HEK293 (cell line): ENCODE results near the gene MED25.

Experiments used
- CTCF ChIA-PET: fragments of 350-600 bp; formaldehyde crosslinking; extraction: SDS; loops from one replicate; lab custom pipeline; 2021; ENCODE audit warnings: antibody characterized with exemption; lab: Yijun Ruan, JAX
- POLR2A ChIA-PET: fragments of 300-600 bp; formaldehyde crosslinking; extraction: SDS; loops from one replicate; lab custom pipeline; 2020; ENCODE audit warnings: antibody characterized with exemption, inconsistent platforms; lab: Yijun Ruan, JAX
- H3K27ac ChIP-seq: fragments of 200-500 bp; sonication (Bioruptor generic); 2 replicates; pipeline ENCODE4 v1.5.1; 2014; ENCODE audit warnings: low read depth, low read length, control low read depth, inconsistent platforms; ENCODE audit errors: extremely low read depth
- H3K36me3 ChIP-seq, 2 experiments: fragments of 200-500 bp in 1 of 2; sonication (Bioruptor generic) in 1 of 2; 1 replicate in 1 of 2; 2 replicates in 1 of 2; pipeline ENCODE4 v1.5.1; 2014 to 2017; ENCODE audit warnings: inconsistent platforms in 2 of 2, low read length in 2 of 2; ENCODE audit not compliant: control insufficient read depth in 2 of 2, insufficient read depth in 1 of 2
- H3K4me1 ChIP-seq: fragments of 200-500 bp; sonication (Bioruptor generic); 2 replicates; pipeline ENCODE4 v1.5.1; 2014; ENCODE audit warnings: mild to moderate bottlenecking, low read length, inconsistent platforms; ENCODE audit not compliant: control insufficient read depth, insufficient read depth
- H3K4me3 ChIP-seq: 2 replicates; pipeline ENCODE4 v1.5.1; 2011; ENCODE audit warnings: low read depth, mild to moderate bottlenecking, control low read depth, low read length, moderate library complexity
- H3K9me3 ChIP-seq: fragments of 200-500 bp; sonication (Bioruptor generic); 2 replicates; pipeline ENCODE4 v1.5.1; 2014; ENCODE audit warnings: low read depth, low read length, inconsistent platforms; ENCODE audit not compliant: control insufficient read depth, insufficient read depth
- REPIN1 ChIP-seq: fragments of 450-650 bp; formaldehyde crosslinking; IDR thresholded peaks from 2 replicates; pipeline ENCODE4 v1.5.1; 2017; ENCODE audit warnings: missing biosample characterization, missing genetic modification characterization, low read depth
- ZNF138 ChIP-seq: fragments of 450-650 bp; formaldehyde crosslinking; IDR thresholded peaks from 2 replicates; pipeline ENCODE4 v1.5.1; 2016; ENCODE audit warnings: missing biosample characterization, missing genetic modification characterization, borderline replicate concordance
- ZNF174 ChIP-seq: fragments of 450-650 bp; formaldehyde crosslinking; IDR thresholded peaks from 2 replicates; pipeline ENCODE4 v1.5.0; 2017; ENCODE audit warnings: missing biosample characterization, mild to moderate bottlenecking, missing genetic modification characterization
- ZNF223 ChIP-seq: fragments of 450-650 bp; formaldehyde crosslinking; IDR thresholded peaks from 2 replicates; pipeline ENCODE4 v1.5.1; 2016; ENCODE audit warnings: missing biosample characterization, missing genetic modification characterization
- ZNF239 ChIP-seq: fragments of 450-650 bp; formaldehyde crosslinking; IDR thresholded peaks from 2 replicates; pipeline ENCODE4 v1.5.1; 2016; ENCODE audit warnings: missing biosample characterization, missing genetic modification characterization
- ZNF292 ChIP-seq: fragments of 450-650 bp; formaldehyde crosslinking; IDR thresholded peaks from 2 replicates; pipeline ENCODE4 v1.5.1; 2016; ENCODE audit warnings: low read depth, missing biosample characterization, missing genetic modification characterization, borderline replicate concordance
- ZNF501 ChIP-seq: fragments of 450-650 bp; formaldehyde crosslinking; IDR thresholded peaks from 2 replicates; pipeline ENCODE4 v1.5.1; 2016; ENCODE audit warnings: missing biosample characterization, missing genetic modification characterization
- ZNF600 ChIP-seq: fragments of 450-650 bp; formaldehyde crosslinking; IDR thresholded peaks from 2 replicates; pipeline ENCODE4 v1.5.1; 2016; ENCODE audit warnings: missing biosample characterization, missing genetic modification characterization
- ZNF621 ChIP-seq: fragments of 450-650 bp; formaldehyde crosslinking; IDR thresholded peaks from 2 replicates; pipeline ENCODE4 v1.5.1; 2017; ENCODE audit warnings: missing biosample characterization, missing genetic modification characterization
- ZNF626 ChIP-seq: fragments of 450-650 bp; sonication (Bioruptor Pico); formaldehyde crosslinking; IDR thresholded peaks from 2 replicates; pipeline ENCODE4 v1.5.1; 2018; ENCODE audit warnings: missing biosample characterization, missing genetic modification characterization, inconsistent platforms
- ZNF677 ChIP-seq: fragments of 450-650 bp; IDR thresholded peaks from 2 replicates; pipeline ENCODE4 v1.5.0; 2018; ENCODE audit warnings: missing biosample characterization, mild to moderate bottlenecking, missing genetic modification characterization, moderate library complexity
- TF ChIP-seq, protein P1 (sequence below): fragments of 450-650 bp; formaldehyde crosslinking; IDR thresholded peaks from 2 replicates; pipeline ENCODE4 v1.5.1; 2016; ENCODE audit warnings: missing biosample characterization, missing genetic modification characterization
- TF ChIP-seq, protein P2 (sequence below): fragments of 450-650 bp; formaldehyde crosslinking; conservative IDR thresholded peaks from 2 replicates; pipeline ENCODE4 v1.5.1; 2016; ENCODE audit warnings: low read depth, missing biosample characterization, missing genetic modification characterization
- TF ChIP-seq, protein P3 (sequence below): fragments of 450-650 bp; formaldehyde crosslinking; IDR thresholded peaks from 2 replicates; pipeline ENCODE4 v1.5.1; 2017; ENCODE audit warnings: missing biosample characterization, missing genetic modification characterization
- TF ChIP-seq, protein P4 (sequence below): fragments of 450-650 bp; formaldehyde crosslinking; IDR thresholded peaks from 2 replicates; pipeline ENCODE4 v1.5.1; 2016; ENCODE audit warnings: missing biosample characterization, missing genetic modification characterization
- TF ChIP-seq, protein P5 (sequence below): fragments of 450-650 bp; formaldehyde crosslinking; optimal IDR thresholded peaks from 2 replicates; pipeline ENCODE3; 2016; ENCODE audit warnings: missing biosample characterization, mild to moderate bottlenecking, missing genetic modification characterization

MED25 gene

DNA sequence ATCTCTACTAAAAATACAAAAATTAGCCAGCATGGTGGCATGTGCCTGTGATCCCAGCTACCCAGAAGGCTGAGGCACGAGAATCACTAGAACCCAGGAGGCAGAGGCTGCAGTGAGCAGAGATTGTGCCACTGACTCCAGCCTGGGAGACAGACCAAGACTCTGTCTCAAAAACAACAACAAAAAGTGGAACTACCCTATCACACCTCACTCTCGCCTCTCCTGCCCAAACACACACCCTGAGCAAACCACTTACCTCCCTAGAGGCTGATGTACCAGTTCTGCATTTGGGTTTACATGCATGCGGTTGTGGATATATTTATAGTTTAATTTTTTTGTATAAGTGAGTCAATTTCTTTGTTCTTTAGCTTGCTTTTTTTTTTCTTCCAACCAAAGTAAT lies 25.2 kb downstream of the MED25 start (continued):
- TF ChIP-seq, protein P1, sequence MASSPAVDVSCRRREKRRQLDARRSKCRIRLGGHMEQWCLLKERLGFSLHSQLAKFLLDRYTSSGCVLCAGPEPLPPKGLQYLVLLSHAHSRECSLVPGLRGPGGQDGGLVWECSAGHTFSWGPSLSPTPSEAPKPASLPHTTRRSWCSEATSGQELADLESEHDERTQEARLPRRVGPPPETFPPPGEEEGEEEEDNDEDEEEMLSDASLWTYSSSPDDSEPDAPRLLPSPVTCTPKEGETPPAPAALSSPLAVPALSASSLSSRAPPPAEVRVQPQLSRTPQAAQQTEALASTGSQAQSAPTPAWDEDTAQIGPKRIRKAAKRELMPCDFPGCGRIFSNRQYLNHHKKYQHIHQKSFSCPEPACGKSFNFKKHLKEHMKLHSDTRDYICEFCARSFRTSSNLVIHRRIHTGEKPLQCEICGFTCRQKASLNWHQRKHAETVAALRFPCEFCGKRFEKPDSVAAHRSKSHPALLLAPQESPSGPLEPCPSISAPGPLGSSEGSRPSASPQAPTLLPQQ (tag by site-specific recombination), result no peak

DNA sequence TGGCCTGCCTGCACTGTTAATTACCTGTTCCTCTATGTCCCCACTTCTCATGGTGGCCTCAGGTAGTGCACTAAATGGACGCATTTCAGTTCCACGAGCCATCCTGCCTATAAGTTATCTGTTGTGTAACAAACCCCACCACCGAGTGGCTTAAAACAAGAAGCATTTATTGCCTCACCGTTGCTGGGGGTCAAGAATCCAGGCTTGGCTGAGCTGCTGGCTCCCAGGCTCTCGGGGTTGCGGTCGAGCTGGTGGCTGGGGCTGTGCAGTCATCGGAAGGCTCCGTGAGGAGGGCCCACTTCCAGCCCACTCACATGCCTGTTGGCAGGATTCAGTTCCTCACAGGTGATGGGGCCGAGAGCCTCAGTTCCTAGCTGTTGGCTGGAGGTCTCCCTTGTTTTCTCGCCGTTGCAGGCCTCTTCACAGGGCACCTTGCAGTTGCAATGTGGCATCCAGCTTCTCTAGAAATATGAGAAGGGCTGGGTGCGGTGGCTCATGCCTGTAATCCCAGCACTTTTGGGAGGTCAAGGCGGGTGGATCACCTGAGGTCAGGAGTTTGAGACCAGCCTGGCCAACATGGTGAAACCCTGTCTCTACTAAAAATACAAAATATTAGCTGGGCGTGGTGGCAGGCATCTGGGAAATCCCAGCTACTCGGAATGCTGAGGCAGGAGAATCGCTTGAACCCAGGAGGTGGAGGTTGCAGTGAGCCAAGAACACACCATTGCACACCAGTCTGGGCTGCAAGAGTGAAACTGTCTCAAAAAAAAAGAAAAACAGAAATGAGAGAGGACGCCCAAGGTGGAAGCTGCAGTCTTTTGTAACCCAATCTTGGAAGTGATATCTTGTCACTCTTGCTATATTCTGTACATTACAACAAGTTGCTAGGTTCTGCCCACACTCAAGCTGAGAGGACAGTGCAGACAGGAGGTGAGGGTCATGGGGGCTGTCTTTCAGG lies 26.3 kb downstream of the MED25 start:
- CTCF ChIA-PET, result interaction anchor here (0.6 to 1.5 kb wide), 3 partner anchors 93 to 168 kb away, joined by 3 to 6 read pairs (median 5); no protein-coding TSS in a partner anchor
- H3K9me3 ChIP-seq, result no peaks in the 10 kb centered on the region
- H3K27ac ChIP-seq, result no peak overlapping the region
- H3K4me3 ChIP-seq, result no peak overlapping the region
- H3K4me1 ChIP-seq, result peaks cover 2% of the 10 kb centered on the region; the same call in 1 of the 2 replicates
- TF ChIP-seq REPIN1 (no peak), ZNF138 (tag by site-specific recombination) (no peak), ZNF600 (tag by site-specific recombination) (no peak), ZNF223 (tag by site-specific recombination) (no peak), ZNF174 (tag by site-specific recombination) (no peak), ZNF239 (tag by site-specific recombination) (no peak), ZNF677 (tag by site-specific recombination) (no peak), ZNF626 (tag by site-specific recombination) (no peak), ZNF621 (tag by site-specific recombination) (no peak), ZNF292 (tag by site-specific recombination) (no peak), ZNF501 (tag by site-specific recombination) (no peak)
- TF ChIP-seq, protein P2, sequence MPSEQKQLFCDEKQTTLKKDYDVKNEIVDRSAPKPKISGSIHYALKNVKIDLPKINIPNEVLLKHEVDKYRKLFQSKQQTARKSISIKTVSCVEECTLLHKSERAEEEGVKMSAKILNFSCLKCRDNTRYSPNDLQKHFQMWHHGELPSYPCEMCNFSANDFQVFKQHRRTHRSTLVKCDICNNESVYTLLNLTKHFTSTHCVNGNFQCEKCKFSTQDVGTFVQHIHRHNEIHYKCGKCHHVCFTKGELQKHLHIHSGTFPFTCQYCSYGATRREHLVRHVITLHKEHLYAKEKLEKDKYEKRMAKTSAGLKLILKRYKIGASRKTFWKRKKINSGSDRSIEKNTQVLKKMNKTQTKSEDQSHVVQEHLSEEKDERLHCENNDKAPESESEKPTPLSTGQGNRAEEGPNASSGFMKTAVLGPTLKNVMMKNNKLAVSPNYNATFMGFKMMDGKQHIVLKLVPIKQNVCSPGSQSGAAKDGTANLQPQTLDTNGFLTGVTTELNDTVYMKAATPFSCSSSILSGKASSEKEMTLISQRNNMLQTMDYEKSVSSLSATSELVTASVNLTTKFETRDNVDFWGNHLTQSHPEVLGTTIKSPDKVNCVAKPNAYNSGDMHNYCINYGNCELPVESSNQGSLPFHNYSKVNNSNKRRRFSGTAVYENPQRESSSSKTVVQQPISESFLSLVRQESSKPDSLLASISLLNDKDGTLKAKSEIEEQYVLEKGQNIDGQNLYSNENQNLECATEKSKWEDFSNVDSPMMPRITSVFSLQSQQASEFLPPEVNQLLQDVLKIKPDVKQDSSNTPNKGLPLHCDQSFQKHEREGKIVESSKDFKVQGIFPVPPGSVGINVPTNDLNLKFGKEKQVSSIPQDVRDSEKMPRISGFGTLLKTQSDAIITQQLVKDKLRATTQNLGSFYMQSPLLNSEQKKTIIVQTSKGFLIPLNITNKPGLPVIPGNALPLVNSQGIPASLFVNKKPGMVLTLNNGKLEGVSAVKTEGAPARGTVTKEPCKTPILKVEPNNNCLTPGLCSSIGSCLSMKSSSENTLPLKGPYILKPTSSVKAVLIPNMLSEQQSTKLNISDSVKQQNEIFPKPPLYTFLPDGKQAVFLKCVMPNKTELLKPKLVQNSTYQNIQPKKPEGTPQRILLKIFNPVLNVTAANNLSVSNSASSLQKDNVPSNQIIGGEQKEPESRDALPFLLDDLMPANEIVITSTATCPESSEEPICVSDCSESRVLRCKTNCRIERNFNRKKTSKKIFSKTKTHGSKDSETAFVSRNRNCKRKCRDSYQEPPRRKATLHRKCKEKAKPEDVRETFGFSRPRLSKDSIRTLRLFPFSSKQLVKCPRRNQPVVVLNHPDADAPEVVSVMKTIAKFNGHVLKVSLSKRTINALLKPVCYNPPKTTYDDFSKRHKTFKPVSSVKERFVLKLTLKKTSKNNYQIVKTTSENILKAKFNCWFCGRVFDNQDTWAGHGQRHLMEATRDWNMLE, result no peak
- TF ChIP-seq, protein P3, sequence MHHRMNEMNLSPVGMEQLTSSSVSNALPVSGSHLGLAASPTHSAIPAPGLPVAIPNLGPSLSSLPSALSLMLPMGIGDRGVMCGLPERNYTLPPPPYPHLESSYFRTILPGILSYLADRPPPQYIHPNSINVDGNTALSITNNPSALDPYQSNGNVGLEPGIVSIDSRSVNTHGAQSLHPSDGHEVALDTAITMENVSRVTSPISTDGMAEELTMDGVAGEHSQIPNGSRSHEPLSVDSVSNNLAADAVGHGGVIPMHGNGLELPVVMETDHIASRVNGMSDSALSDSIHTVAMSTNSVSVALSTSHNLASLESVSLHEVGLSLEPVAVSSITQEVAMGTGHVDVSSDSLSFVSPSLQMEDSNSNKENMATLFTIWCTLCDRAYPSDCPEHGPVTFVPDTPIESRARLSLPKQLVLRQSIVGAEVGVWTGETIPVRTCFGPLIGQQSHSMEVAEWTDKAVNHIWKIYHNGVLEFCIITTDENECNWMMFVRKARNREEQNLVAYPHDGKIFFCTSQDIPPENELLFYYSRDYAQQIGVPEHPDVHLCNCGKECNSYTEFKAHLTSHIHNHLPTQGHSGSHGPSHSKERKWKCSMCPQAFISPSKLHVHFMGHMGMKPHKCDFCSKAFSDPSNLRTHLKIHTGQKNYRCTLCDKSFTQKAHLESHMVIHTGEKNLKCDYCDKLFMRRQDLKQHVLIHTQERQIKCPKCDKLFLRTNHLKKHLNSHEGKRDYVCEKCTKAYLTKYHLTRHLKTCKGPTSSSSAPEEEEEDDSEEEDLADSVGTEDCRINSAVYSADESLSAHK (tag by site-specific recombination), result no peak
- TF ChIP-seq, protein P4, sequence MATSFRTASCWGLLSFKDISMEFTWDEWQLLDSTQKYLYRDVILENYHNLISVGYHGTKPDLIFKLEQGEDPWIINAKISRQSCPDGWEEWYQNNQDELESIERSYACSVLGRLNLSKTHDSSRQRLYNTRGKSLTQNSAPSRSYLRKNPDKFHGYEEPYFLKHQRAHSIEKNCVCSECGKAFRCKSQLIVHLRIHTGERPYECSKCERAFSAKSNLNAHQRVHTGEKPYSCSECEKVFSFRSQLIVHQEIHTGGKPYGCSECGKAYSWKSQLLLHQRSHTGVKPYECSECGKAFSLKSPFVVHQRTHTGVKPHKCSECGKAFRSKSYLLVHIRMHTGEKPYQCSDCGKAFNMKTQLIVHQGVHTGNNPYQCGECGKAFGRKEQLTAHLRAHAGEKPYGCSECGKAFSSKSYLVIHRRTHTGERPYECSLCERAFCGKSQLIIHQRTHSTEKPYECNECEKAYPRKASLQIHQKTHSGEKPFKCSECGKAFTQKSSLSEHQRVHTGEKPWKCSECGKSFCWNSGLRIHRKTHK, result no peak
- TF ChIP-seq, protein P5, sequence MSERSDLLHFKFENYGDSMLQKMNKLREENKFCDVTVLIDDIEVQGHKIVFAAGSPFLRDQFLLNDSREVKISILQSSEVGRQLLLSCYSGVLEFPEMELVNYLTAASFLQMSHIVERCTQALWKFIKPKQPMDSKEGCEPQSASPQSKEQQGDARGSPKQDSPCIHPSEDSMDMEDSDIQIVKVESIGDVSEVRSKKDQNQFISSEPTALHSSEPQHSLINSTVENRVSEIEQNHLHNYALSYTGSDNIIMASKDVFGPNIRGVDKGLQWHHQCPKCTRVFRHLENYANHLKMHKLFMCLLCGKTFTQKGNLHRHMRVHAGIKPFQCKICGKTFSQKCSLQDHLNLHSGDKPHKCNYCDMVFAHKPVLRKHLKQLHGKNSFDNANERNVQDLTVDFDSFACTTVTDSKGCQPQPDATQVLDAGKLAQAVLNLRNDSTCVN (tag by site-specific recombination), result no peak
- TF ChIP-seq, all 188 proteins: peak for 0
- peaks cover 6 to 19% of the 10 kb centered on the region in 2 experiments for H3K36me3 ChIP-seq
- POLR2A ChIA-PET, result interaction anchor here (1.8 kb wide), 1 partner anchor 40 kb away, joined by 5 read pairs; no protein-coding TSS in a partner anchor
